Mucosa of stomach (tissue), 1 donor: ENCODE results near the gene NFILZ.
"Not testable (repeated sequence)": the region's sequence is repeated elsewhere in the genome, so short reads cannot be mapped to it uniquely, and the experiment has no call there.

Source experiments
- H3K27me3 ChIP-seq: one replicate; pipeline ENCODE4 v1.7.0; 2013; ENCODE audit warnings: mild to moderate bottlenecking, low read length; ENCODE audit not compliant: control insufficient read depth, insufficient read depth
- H3K36me3 ChIP-seq: one replicate; pipeline ENCODE4 v1.7.0; 2013; ENCODE audit warnings: low read length; ENCODE audit not compliant: control insufficient read depth, insufficient read depth
- H3K4me1 ChIP-seq: one replicate; pipeline ENCODE4 v1.7.0; 2013; ENCODE audit warnings: mild to moderate bottlenecking, low read length; ENCODE audit not compliant: control insufficient read depth, insufficient read depth
- H3K4me3 ChIP-seq: one replicate; pipeline ENCODE4 v1.7.0; 2013; ENCODE audit warnings: low read length
- H3K9ac ChIP-seq: one replicate; pipeline ENCODE4 v1.7.0; 2013; ENCODE audit warnings: mild to moderate bottlenecking, low read length, moderate library complexity
- H3K9me3 ChIP-seq: one replicate; pipeline ENCODE4 v1.7.0; 2013; ENCODE audit warnings: mild to moderate bottlenecking, low read length, moderate library complexity; ENCODE audit not compliant: control insufficient read depth
- donor health status: Pancreatic carcinoma.

The NFILZ gene

DNA sequence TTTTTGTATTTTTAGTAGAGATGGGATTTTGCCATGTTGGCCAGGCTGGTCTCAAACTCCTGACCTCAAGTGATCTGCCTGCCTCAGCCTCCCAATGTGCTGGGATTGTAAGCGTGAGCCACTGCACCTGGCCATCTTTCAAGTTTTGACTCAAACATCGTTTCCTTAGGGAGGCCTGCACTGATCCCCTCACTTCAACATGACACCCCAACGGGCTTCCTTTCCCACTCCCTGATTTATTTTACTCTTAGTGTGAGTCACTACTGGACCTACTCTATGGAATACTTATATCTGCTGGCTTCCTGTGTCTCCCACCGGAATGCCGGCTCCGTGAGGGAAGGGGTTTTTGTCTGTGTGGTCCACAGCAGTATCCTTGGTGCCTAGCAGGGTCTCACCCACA is 15.4 kb upstream of the NFILZ start:
- Histone ChIP-seq H3K27me3 (peaks cover 3% of the 10 kb centered on the region), H3K36me3 (no peaks in the 10 kb centered on the region), H3K9me3 (no peaks in the 10 kb centered on the region), H3K9ac (no peak overlapping the region), H3K4me3 (no peak overlapping the region), H3K4me1 (peaks cover 1% of the 10 kb centered on the region)

GRCh38 chr19:8615813-8616596 is 14.4 kb upstream of the NFILZ start:
- no peaks in the 10 kb centered on the region for H3K9me3 ChIP-seq
- no peaks in the 10 kb centered on the region for H3K36me3 ChIP-seq
- H3K9ac ChIP-seq: no peak overlapping the region
- H3K27me3 ChIP-seq: no peaks in the 10 kb centered on the region
- no peaks in the 10 kb centered on the region for H3K4me1 ChIP-seq
- no peak overlapping the region for H3K4me3 ChIP-seq

DNA sequence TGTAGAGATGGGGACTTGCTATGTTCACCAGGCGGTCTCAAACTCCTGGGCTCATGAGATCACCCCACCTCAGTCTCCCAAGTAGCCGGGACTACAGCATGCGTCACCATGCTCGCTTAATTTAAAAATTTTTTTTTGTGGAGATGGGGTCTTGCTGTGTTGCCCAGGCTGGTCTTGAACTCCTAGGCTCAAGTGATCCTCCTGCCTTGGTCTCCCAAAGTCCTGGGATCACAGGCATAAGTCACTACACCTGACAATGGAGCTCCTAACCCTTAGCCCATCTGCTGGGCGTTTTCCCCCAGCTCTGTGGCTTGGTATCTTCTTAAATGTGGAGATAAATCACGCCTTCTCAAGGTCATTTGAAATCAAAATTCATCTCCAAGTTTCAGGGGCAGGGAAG is 13.6 kb upstream of the NFILZ start:
- no peaks in the 10 kb centered on the region for H3K27me3 ChIP-seq
- H3K9ac ChIP-seq: no peak overlapping the region
- no peak overlapping the region for H3K4me3 ChIP-seq
- no peaks in the 10 kb centered on the region for H3K36me3 ChIP-seq
- no peaks in the 10 kb centered on the region for H3K9me3 ChIP-seq
- H3K4me1 ChIP-seq: no peaks in the 10 kb centered on the region

DNA sequence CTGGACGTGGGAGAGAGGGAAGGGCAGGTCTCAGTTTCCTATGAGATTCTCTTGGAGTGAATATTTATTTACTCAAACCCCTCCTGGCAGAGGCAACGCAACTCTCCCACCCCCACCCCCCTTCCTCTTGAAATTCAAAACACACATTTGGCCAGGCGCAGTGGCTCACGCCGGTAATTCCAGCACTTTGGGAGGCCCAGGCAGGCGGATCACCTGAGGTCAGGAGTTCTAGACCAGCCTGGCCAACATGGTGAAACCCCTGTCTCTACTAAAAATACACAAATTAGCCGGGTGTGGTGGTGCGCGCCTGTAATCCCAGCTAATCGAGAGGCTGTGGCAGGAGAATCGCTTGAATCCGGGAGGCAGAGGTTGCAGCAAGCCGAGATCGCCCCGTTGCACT is 13.1 kb upstream of the NFILZ start:
- not testable (repeated sequence) for H3K27me3 ChIP-seq, H3K4me1 ChIP-seq, H3K4me3 ChIP-seq, H3K36me3 ChIP-seq, H3K9me3 ChIP-seq, H3K9ac ChIP-seq

DNA sequence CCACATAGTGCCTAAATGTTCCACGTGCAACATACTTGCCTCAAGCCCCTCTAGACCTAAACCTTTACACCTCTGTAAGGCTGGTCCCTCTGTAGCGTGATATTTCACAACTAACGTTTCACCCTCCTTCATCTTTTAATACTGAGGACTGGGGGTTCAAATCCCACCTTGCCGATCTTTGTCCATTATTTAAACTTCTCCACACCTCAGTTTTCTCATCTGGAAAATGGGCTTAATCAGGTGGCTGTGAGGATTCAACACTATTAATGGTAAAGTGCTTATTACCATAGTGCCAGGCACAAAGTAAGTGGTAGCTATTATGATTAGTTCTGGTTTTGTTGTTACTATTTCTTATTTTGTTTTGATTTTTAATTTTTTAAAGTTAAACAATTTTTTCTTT is 12.4 kb upstream of the NFILZ start:
- Histone ChIP-seq H3K4me3 (no peak overlapping the region), H3K36me3 (no peaks in the 10 kb centered on the region), H3K4me1 (no peaks in the 10 kb centered on the region), H3K27me3 (no peaks in the 10 kb centered on the region), H3K9me3 (no peaks in the 10 kb centered on the region), H3K9ac (no peak overlapping the region)

GRCh38 chr19:8618751-8619150 is 11.7 kb upstream of the NFILZ start:
- no peaks in the 10 kb centered on the region for H3K4me1 ChIP-seq
- H3K27me3 ChIP-seq: no peaks in the 10 kb centered on the region
- H3K4me3 ChIP-seq: no peak overlapping the region
- H3K9ac ChIP-seq: no peak overlapping the region
- no peaks in the 10 kb centered on the region for H3K9me3 ChIP-seq
- H3K36me3 ChIP-seq: no peaks in the 10 kb centered on the region

DNA sequence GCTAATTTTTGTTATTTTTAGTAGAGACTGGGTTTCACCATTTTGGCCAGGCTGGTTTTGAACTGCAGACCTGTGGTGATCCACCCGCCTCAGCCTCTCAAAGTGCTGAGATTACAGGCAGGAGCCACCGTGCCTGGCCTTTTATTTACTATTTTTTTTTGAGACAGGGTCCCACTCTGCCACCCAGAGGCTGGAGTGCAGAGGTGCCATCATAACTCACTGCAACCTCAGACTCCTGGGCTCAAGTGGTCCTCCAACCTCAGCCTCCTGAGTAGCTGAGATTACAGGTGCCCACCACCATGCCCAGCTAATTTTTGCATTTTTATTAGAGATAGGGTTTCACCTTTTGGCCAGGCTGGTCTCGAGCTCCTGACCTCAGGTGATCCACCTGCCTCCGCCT is 7.5 kb upstream of the NFILZ start:
- not testable (repeated sequence) for H3K4me1 ChIP-seq, H3K4me3 ChIP-seq, H3K9me3 ChIP-seq, H3K9ac ChIP-seq, H3K36me3 ChIP-seq, H3K27me3 ChIP-seq

- Histone ChIP-seq H3K4me1 (no peaks in the 10 kb centered on the region), H3K27me3 (no peaks in the 10 kb centered on the region), H3K9me3 (no peaks in the 10 kb centered on the region), H3K36me3 (no peaks in the 10 kb centered on the region), H3K4me3 (no peak overlapping the region), H3K9ac (no peak overlapping the region)
Measured at GRCh38 chr19:8626842-8627241, 3.6 kb upstream of the NFILZ start.

DNA sequence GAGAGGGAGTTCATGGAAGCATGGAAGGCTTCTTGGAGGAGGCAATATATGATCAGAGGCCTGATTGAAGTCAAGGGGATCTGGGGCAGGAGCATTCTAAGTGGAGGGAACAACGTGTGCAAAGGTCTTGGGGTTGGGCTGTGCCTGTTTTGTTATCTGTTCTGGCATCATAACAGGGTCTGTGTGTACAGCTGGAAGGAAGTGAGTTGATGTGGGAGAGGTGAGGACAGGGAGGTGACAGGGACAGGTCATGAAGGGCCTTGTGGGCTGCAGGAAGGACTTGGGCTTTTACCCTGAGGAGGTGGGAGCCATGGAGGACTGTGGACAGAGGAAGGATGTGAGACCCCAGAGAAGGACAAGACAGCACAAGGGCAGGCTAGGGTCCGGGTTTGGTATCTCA is 1.2 kb upstream of the NFILZ start:
- Histone ChIP-seq H3K4me1 (no peaks in the 10 kb centered on the region), H3K27me3 (no peaks in the 10 kb centered on the region), H3K4me3 (no peak overlapping the region), H3K9me3 (no peaks in the 10 kb centered on the region), H3K36me3 (no peaks in the 10 kb centered on the region), H3K9ac (no peak overlapping the region)

- no peaks in the 10 kb centered on the region for H3K27me3 ChIP-seq
- no peaks in the 10 kb centered on the region for H3K36me3 ChIP-seq
- no peak overlapping the region for H3K9ac ChIP-seq
- H3K4me3 ChIP-seq: no peak overlapping the region
- H3K4me1 ChIP-seq: no peaks in the 10 kb centered on the region
- H3K9me3 ChIP-seq: no peaks in the 10 kb centered on the region
Measured at GRCh38 chr19:8630796-8631424, 477 bp downstream of the NFILZ start.

GRCh38 chr19:8631425-8631819 is 989 bp downstream of the NFILZ start:
- Histone ChIP-seq H3K4me1 (no peaks in the 10 kb centered on the region), H3K36me3 (no peaks in the 10 kb centered on the region), H3K4me3 (no peak overlapping the region), H3K9ac (no peak overlapping the region), H3K9me3 (no peaks in the 10 kb centered on the region), H3K27me3 (no peaks in the 10 kb centered on the region)

DNA sequence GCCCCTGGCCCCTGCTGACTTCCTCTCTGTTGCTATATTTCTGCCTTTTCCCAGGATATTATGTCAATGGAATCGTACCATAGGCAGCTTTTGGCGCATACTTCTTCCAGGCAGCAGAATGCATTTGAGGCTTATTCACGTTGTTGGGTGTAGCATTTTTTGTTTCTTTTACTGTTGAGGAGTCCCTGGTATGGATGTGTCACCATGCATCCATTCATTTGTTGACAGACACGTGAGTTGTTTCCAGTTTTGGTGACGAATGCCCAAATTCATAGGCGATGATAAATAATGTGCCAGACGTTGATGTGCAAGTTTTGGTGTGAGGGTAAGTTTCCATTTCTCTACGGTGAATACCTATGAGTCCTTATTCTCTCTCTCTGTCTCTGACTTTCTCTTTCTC is 5.0 kb downstream of the NFILZ start:
- H3K27me3 ChIP-seq: no peaks in the 10 kb centered on the region
- no peak overlapping the region for H3K4me3 ChIP-seq
- H3K9ac ChIP-seq: no peak overlapping the region
- H3K4me1 ChIP-seq: no peaks in the 10 kb centered on the region
- H3K9me3 ChIP-seq: no peaks in the 10 kb centered on the region
- H3K36me3 ChIP-seq: no peaks in the 10 kb centered on the region

- H3K4me3 ChIP-seq, H3K27me3 ChIP-seq, H3K9me3 ChIP-seq, H3K4me1 ChIP-seq, H3K9ac ChIP-seq, H3K36me3 ChIP-seq: not testable (repeated sequence)
Measured at GRCh38 chr19:8637070-8637469, 6.6 kb downstream of the NFILZ start.
